ENCODE data around the gene IQGAP2. TPM values are rescaled to one million over a fixed set of nuclear protein-coding genes. Genes with fewer than 3 reads are reported as not detected.

Gene IQGAP2
- total and polyA plus RNA-seq, 2 donors, result 20.7 to 33.3 TPM

- Histone ChIP-seq H3K4me1 (ENCODE audit: control insufficient read depth in 2 of 2, insufficient read depth in 2 of 2, low read length in 2 of 2) (peaks cover 15% of the 10 kb centered on the region in 2 donors), H3K4me3 (ENCODE audit: low read length in 2 of 2) (no peak overlapping the region), H3K36me3 (ENCODE audit: control insufficient read depth in 2 of 2, insufficient read depth in 2 of 2, low read length in 1 of 2) (no peaks in the 10 kb centered on the region), H3K27me3 (ENCODE audit: control insufficient read depth in 2 of 2, insufficient read depth in 1 of 2, low read length in 1 of 2) (peaks cover 14 to 38% of the 10 kb centered on the region in 2 donors), H3K27ac (ENCODE audit: low read depth in 1 of 2, low read length in 1 of 2) (no peak overlapping the region), H3K9me3 (ENCODE audit: control insufficient read depth in 2 of 2, insufficient read depth in 1 of 2, low read length in 1 of 2) (peaks cover 0 to 6% of the 10 kb centered on the region in 2 donors)
- no peak for DNase-seq (ENCODE audit: low read depth in 6 of 9, low spot score in 9 of 9)
- WGBS, result 85% methylated on average over 11 of the region's 11 CpGs
These were observed 314.4 kb downstream of the IQGAP2 start for GRCh38 chr5:76717222-76718083.

- no peak overlapping the region for H3K27ac ChIP-seq (ENCODE audit: low read depth in 1 of 2, low read length in 1 of 2)
- 97% methylated on average over 5 of the region's 5 CpGs for WGBS
- H3K36me3 ChIP-seq (ENCODE audit: control insufficient read depth in 2 of 2, insufficient read depth in 2 of 2, low read length in 1 of 2), result no peaks in the 10 kb centered on the region
- peaks cover 14 to 36% of the 10 kb centered on the region in 2 donors for H3K27me3 ChIP-seq (ENCODE audit: control insufficient read depth in 2 of 2, insufficient read depth in 1 of 2, low read length in 1 of 2)
- peaks cover 0 to 6% of the 10 kb centered on the region in 2 donors for H3K9me3 ChIP-seq (ENCODE audit: control insufficient read depth in 2 of 2, insufficient read depth in 1 of 2, low read length in 1 of 2)
- no peak for DNase-seq (ENCODE audit: low read depth in 6 of 9, low spot score in 9 of 9)
- H3K4me1 ChIP-seq (ENCODE audit: control insufficient read depth in 2 of 2, insufficient read depth in 2 of 2, low read length in 2 of 2), result peaks cover 15% of the 10 kb centered on the region in 2 donors
- no peak overlapping the region for H3K4me3 ChIP-seq (ENCODE audit: low read length in 2 of 2)
These were observed 315.3 kb downstream of the IQGAP2 start for GRCh38 chr5:76718381-76718832.

GRCh38 chr5:76718880-76719279 is 315.8 kb downstream of the IQGAP2 start:
- no peak for DNase-seq (ENCODE audit: low read depth in 6 of 9, low spot score in 9 of 9)
- Histone ChIP-seq H3K4me1 (ENCODE audit: control insufficient read depth in 2 of 2, insufficient read depth in 2 of 2, low read length in 2 of 2) (peaks cover 15% of the 10 kb centered on the region in 2 donors), H3K4me3 (ENCODE audit: low read length in 2 of 2) (no peak overlapping the region), H3K9me3 (ENCODE audit: control insufficient read depth in 2 of 2, insufficient read depth in 1 of 2, low read length in 1 of 2) (peaks cover 0 to 6% of the 10 kb centered on the region in 2 donors), H3K27ac (ENCODE audit: low read depth in 1 of 2, low read length in 1 of 2) (no peak overlapping the region), H3K27me3 (ENCODE audit: control insufficient read depth in 2 of 2, insufficient read depth in 1 of 2, low read length in 1 of 2) (peaks cover 14 to 32% of the 10 kb centered on the region in 2 donors), H3K36me3 (ENCODE audit: control insufficient read depth in 2 of 2, insufficient read depth in 2 of 2, low read length in 1 of 2) (no peaks in the 10 kb centered on the region)
- WGBS, result 85% methylated on average over 4 of the region's 4 CpGs

GRCh38 chr5:76720988-76721569 is 318.0 kb downstream of the IQGAP2 start:
- WGBS, result 65% methylated on average over 10 of the region's 10 CpGs
- Histone ChIP-seq H3K36me3 (ENCODE audit: control insufficient read depth in 2 of 2, insufficient read depth in 2 of 2, low read length in 1 of 2) (no peaks in the 10 kb centered on the region), H3K9me3 (ENCODE audit: control insufficient read depth in 2 of 2, insufficient read depth in 1 of 2, low read length in 1 of 2) (no peaks in the 10 kb centered on the region), H3K4me1 (ENCODE audit: control insufficient read depth in 2 of 2, insufficient read depth in 2 of 2, low read length in 2 of 2) (peaks cover 2 to 7% of the 10 kb centered on the region in 2 donors), H3K4me3 (ENCODE audit: low read length in 2 of 2) (no peak overlapping the region), H3K27ac (ENCODE audit: low read depth in 1 of 2, low read length in 1 of 2) (no peak overlapping the region), H3K27me3 (ENCODE audit: control insufficient read depth in 2 of 2, insufficient read depth in 1 of 2, low read length in 1 of 2) (peaks cover 0 to 11% of the 10 kb centered on the region in 2 donors)
- no peak for DNase-seq (ENCODE audit: low read depth in 6 of 9, low spot score in 9 of 9)

DNA sequence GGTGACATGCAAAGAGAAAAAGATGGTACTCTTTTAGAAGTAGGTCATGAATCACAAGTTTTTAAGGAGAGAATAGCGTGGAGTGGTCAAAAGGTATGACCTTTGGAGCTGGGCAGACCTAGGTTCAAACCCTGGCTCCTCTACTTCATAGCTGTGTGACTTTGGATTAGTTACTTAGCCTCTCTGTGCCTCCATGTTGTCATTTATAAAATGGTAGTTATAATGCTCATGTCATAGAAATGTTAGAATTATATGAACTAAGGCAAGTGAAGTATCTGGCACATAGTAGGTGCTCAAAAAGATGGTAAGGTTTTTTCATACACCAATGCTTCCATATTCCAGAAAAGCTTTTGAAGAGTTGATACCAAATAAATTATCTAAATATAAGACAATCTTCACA is 320.2 kb downstream of the IQGAP2 start:
- WGBS, result 97% methylated on average over 1 of the region's 1 CpG

DNA sequence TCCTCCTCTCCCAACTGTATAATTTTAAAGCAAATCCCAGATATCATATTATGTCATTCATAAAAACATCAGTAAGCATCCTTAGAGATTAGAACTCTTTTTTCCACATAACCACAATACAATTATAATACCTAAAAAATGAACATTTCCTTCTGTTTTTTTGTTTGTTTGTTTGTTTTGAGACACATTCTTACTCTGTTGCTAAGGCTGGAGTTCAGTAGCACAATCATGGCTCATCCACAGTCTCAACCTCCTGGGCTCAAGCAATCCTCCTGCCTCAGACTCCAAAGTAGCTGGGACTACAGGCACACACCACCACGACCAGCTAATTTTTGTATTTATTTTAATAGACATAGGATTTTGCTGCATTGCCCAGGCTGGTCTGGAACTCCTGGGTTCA is 320.8 kb downstream of the IQGAP2 start:
- H3K36me3 ChIP-seq (ENCODE audit: control insufficient read depth in 2 of 2, insufficient read depth in 2 of 2, low read length in 1 of 2), result no peaks in the 10 kb centered on the region
- no peak overlapping the region for H3K4me3 ChIP-seq (ENCODE audit: low read length in 2 of 2)
- no peak for DNase-seq (ENCODE audit: low read depth in 6 of 9, low spot score in 9 of 9)
- H3K4me1 ChIP-seq (ENCODE audit: control insufficient read depth in 2 of 2, insufficient read depth in 2 of 2, low read length in 2 of 2), result no peaks in the 10 kb centered on the region
- 96% methylated on average over 1 of the region's 1 CpG for WGBS
- no peak overlapping the region for H3K27ac ChIP-seq (ENCODE audit: low read depth in 1 of 2, low read length in 1 of 2)
- H3K27me3 ChIP-seq (ENCODE audit: control insufficient read depth in 2 of 2, insufficient read depth in 1 of 2, low read length in 1 of 2), result no peaks in the 10 kb centered on the region
- H3K9me3 ChIP-seq (ENCODE audit: control insufficient read depth in 2 of 2, insufficient read depth in 1 of 2, low read length in 1 of 2), result peaks cover 0 to 5% of the 10 kb centered on the region in 2 donors

More for the DNA sequence above, 320.2 kb downstream of the IQGAP2 start:
- Histone ChIP-seq H3K27ac (ENCODE audit: low read depth in 1 of 2, low read length in 1 of 2) (no peak overlapping the region), H3K27me3 (ENCODE audit: control insufficient read depth in 2 of 2, insufficient read depth in 1 of 2, low read length in 1 of 2) (no peaks in the 10 kb centered on the region), H3K4me1 (ENCODE audit: control insufficient read depth in 2 of 2, insufficient read depth in 2 of 2, low read length in 2 of 2) (no peaks in the 10 kb centered on the region), H3K9me3 (ENCODE audit: control insufficient read depth in 2 of 2, insufficient read depth in 1 of 2, low read length in 1 of 2) (no peaks in the 10 kb centered on the region), H3K36me3 (ENCODE audit: control insufficient read depth in 2 of 2, insufficient read depth in 2 of 2, low read length in 1 of 2) (no peaks in the 10 kb centered on the region), H3K4me3 (ENCODE audit: low read length in 2 of 2) (no peak overlapping the region)
- DNase-seq (ENCODE audit: low read depth in 6 of 9, low spot score in 9 of 9), result no peak

GRCh38 chr5:76724871-76725270 is 321.8 kb downstream of the IQGAP2 start:
- no peak overlapping the region for H3K4me3 ChIP-seq (ENCODE audit: low read length in 2 of 2)
- no peaks in the 10 kb centered on the region for H3K36me3 ChIP-seq (ENCODE audit: control insufficient read depth in 2 of 2, insufficient read depth in 2 of 2, low read length in 1 of 2)
- no peak overlapping the region for H3K27ac ChIP-seq (ENCODE audit: low read depth in 1 of 2, low read length in 1 of 2)
- H3K4me1 ChIP-seq (ENCODE audit: control insufficient read depth in 2 of 2, insufficient read depth in 2 of 2, low read length in 2 of 2), result no peaks in the 10 kb centered on the region
- H3K9me3 ChIP-seq (ENCODE audit: control insufficient read depth in 2 of 2, insufficient read depth in 1 of 2, low read length in 1 of 2), result peaks cover 0 to 5% of the 10 kb centered on the region in 2 donors
- 92% methylated on average over 4 of the region's 4 CpGs for WGBS
- H3K27me3 ChIP-seq (ENCODE audit: control insufficient read depth in 2 of 2, insufficient read depth in 1 of 2, low read length in 1 of 2), result no peaks in the 10 kb centered on the region
- no peak for DNase-seq (ENCODE audit: low read depth in 6 of 9, low spot score in 9 of 9)

DNA sequence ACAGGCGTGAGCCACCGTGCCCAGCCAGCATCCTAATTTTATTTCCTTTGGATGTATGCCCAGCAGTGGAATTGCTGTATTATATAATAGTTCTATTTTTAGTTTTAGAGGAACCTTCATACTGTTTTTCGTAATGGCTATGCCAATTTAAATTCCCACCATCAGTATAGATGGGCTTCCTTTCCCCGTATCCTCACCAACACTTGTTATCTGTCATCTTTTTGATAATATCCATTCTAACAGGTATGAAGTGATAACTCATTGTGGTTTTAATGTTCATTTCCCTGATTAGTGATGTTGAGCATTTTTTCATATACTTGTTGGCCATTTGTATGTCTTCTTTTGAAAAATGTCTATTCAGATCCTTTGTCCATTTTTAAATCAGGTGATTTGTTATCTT is 325.9 kb downstream of the IQGAP2 start:
- 96% methylated on average over 4 of the region's 4 CpGs for WGBS
- Histone ChIP-seq H3K9me3 (ENCODE audit: control insufficient read depth in 2 of 2, insufficient read depth in 1 of 2, low read length in 1 of 2) (peaks cover 0 to 10% of the 10 kb centered on the region in 2 donors), H3K4me1 (ENCODE audit: control insufficient read depth in 2 of 2, insufficient read depth in 2 of 2, low read length in 2 of 2) (no peaks in the 10 kb centered on the region), H3K36me3 (ENCODE audit: control insufficient read depth in 2 of 2, insufficient read depth in 2 of 2, low read length in 1 of 2) (no peaks in the 10 kb centered on the region), H3K27ac (ENCODE audit: low read depth in 1 of 2, low read length in 1 of 2) (no peak overlapping the region), H3K4me3 (ENCODE audit: low read length in 2 of 2) (no peak overlapping the region), H3K27me3 (ENCODE audit: control insufficient read depth in 2 of 2, insufficient read depth in 1 of 2, low read length in 1 of 2) (no peaks in the 10 kb centered on the region)
- DNase-seq (ENCODE audit: low read depth in 6 of 9, low spot score in 9 of 9), result no peak

All from thymus (tissue), 11 donors.